Measurements from ENCODE around the gene MEST.

MEST gene

DNA sequence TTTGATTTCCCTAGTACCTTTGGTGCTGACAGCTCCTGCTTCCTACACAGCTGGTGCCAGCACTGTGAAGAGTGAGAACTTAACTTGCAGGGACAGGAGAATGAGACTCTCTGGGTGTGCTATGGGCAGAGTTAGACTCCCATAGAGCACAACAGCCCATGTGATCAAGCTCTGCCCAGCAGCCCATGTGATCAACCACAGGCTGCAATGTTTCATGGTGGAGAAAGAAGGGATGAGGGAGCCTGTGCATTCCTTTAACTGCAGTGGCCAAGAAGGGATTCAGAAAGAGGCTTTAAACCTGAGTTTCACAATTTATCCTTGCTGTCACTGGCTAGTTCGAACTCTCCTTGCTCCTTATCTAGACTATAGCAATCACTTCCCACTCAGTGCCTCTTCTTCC is 10.0 kb upstream of the MEST start:
- peak; percentile 24 for DNase-seq (ENCODE audit: low read depth)
- H3K4me3 ChIP-seq (ENCODE audit: control insufficient read depth, low read depth, low read length), result no peak overlapping the region
- TF ChIP-seq, protein P1, sequence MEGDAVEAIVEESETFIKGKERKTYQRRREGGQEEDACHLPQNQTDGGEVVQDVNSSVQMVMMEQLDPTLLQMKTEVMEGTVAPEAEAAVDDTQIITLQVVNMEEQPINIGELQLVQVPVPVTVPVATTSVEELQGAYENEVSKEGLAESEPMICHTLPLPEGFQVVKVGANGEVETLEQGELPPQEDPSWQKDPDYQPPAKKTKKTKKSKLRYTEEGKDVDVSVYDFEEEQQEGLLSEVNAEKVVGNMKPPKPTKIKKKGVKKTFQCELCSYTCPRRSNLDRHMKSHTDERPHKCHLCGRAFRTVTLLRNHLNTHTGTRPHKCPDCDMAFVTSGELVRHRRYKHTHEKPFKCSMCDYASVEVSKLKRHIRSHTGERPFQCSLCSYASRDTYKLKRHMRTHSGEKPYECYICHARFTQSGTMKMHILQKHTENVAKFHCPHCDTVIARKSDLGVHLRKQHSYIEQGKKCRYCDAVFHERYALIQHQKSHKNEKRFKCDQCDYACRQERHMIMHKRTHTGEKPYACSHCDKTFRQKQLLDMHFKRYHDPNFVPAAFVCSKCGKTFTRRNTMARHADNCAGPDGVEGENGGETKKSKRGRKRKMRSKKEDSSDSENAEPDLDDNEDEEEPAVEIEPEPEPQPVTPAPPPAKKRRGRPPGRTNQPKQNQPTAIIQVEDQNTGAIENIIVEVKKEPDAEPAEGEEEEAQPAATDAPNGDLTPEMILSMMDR (conservative IDR thresholded peaks at IDR 0.05; ENCODE audit: control insufficient read depth, insufficient read depth, low read depth, low read length), result no peak

DNA sequence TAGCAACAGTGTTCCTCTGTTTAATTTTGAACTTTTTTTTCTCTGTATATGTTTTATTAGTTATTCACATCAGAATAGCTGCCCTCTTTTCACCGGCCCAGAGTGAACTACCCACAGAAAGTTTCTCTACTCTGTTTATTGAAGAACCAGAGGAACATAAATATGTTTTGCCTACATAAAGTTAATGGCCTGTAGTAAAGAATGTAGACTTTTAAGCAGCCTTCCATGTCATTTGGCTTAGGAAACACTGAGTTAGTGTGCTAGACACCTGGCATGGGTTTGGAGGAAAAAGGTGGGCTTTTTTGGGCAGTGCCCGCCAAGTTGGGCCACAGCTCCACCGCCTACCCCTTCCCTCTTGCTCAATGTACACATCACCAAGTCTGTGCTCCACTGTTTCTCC is 8.9 kb upstream of the MEST start:
- DNase-seq (ENCODE audit: low read depth), result no peak
- TF ChIP-seq, protein P1 (conservative IDR thresholded peaks at IDR 0.05; ENCODE audit: control insufficient read depth, insufficient read depth, low read depth, low read length), result no peak
- H3K4me3 ChIP-seq (ENCODE audit: control insufficient read depth, low read depth, low read length), result no peak overlapping the region

GRCh38 chr7:130485734-130486113 is 6.2 kb upstream of the MEST start:
- H3K4me3 ChIP-seq (ENCODE audit: control insufficient read depth, low read depth, low read length), result no peak overlapping the region
- TF ChIP-seq, protein P1 (conservative IDR thresholded peaks at IDR 0.05; ENCODE audit: control insufficient read depth, insufficient read depth, low read depth, low read length), result no peak
- no peak for DNase-seq (ENCODE audit: low read depth)

DNA sequence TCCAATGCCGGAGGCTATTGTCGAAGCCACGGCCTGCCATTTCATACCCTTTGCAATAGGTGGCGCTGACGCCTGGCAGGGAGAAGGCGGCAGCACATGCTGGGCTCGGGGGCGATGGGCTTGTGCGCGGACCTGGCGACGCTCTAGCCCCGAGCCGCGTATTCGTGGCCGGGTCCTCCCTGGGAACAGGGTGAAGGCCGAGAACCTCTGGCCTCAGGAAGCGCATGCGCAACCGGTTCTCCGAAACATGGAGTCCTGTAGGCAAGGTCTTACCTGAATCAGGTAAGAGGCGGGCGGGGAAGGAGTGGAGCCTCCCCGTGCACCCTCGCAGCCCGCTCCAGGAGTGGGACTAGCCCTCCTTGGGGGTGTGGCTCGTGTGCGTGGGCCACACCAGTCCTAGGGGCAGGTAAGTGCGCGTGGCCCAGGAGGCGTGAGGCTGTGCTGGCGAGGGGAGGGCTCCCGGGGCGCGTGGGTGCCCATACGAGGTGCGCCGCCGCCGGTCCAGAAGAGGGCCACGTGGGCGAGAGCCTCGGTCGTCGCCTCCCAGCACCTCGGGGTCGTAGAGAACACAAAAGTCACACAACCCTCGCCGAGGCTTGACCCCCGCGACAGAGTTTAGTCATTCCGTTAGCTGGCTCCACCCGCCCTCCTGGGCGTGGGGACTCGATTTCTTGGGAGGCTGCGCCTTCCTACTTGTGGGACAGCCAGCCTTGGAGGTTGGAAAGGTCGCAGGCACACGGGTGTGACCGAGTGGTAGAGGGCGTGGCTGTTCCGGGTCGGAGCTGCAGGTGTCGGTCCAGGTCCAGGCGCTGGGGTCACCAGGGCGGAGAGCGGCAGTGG is 5.6 kb upstream of the MEST start:
- TF ChIP-seq, protein P1 (conservative IDR thresholded peaks at IDR 0.05; ENCODE audit: control insufficient read depth, insufficient read depth, low read depth, low read length), result peak; percentile 34
- no peak overlapping the region for H3K4me3 ChIP-seq (ENCODE audit: control insufficient read depth, low read depth, low read length)
- DNase-seq (ENCODE audit: low read depth), result no peak

DNA sequence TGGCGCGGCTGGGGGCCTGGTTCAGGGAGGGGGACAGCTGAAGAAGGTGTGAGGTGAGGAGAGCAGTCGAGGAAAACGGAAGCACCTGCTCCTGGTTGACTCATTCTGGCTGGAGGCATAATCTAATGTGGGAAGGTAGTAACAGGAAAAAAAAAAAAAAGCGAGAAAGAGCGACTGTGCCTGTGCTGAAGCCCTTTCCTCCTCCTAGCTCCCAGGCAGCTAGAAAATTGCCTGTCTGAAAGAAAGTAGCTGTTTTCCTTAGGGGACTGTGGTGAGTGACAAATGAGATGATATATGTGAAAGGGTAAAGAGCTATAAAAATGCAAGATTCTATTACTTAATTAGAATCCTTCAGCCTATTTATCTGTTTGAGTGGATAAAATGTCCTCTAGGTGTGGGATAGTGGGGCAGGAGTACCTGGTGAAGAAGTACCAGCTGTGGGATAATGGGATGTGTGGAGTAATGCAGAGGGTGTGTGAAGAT is 4.9 kb upstream of the MEST start:
- DNase-seq (ENCODE audit: low read depth), result no peak
- TF ChIP-seq, protein P1 (conservative IDR thresholded peaks at IDR 0.05; ENCODE audit: control insufficient read depth, insufficient read depth, low read depth, low read length), result no peak
- no peak overlapping the region for H3K4me3 ChIP-seq (ENCODE audit: control insufficient read depth, low read depth, low read length)

DNA sequence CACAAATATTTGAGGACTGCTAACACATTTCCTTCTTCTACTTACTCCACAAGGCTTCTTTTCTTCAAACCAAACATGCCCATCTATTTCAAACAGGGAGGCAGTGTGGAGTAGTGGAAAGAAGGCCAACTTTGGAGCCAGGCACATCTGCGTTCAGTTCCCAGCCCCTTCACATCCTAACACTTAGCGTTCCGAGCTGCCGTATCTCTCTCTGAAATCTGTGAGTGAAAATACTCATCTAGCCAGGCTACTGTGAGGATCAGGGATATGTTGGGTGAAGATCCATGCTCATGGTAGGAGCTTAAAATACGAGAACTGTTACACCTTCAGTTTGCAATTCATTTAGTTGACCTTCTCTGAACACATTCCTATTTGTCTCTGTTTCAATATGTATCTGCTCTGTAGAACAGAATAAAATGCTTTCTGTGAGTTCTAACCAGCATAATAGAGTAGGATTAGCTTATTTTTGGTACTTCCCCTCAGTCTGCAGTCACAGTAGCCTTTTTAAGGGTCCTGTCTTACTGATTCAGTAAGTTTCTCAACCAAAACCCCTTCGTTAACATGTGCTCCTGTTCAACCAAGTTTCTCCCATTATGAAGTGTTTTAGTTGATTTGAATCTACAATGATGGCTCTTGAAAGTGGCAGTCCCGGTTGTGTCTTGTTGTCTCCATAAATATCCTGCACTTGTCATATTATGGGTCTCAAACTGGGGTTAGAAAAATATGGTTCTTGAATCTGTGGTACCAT is 3.3 kb upstream of the MEST start:
- no peak overlapping the region for H3K4me3 ChIP-seq (ENCODE audit: control insufficient read depth, low read depth, low read length)
- TF ChIP-seq, protein P1 (conservative IDR thresholded peaks at IDR 0.05; ENCODE audit: control insufficient read depth, insufficient read depth, low read depth, low read length), result no peak
- DNase-seq (ENCODE audit: low read depth), result no peak
